GM19455 (cell line): ENCODE data around the gene ZFAND6.

Experiments
- ATAC-seq: cut with Tn5 transposase; IDR thresholded peaks from one replicate; pipeline ENCODE4 v1.9.1; 2021; ENCODE audit not compliant: unreplicated experiment

Gene ZFAND6

GRCh38 chr15:80186066-80186465, 126.6 kb downstream of the ZFAND6 start:
- no peak for ATAC-seq

DNA sequence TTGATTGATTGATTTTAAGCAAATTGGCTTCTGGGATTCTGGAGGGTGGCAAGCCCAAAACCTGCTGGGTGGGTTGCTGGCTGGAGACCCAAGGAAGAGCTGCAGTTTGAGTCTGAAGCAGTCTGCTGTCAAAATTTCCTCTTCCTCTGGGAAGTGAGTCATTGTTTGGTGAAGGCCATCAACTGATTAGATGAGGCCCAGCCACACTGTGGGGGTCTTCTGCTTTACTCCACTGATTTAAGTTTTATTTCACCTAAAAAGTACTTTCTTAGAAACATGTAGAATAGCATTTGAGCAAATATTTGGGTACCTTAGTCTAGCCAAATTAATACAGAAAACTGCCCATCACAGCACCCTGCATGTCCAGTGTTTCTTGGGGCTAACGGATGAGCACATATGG, 127.1 kb downstream of the ZFAND6 start:
- no peak for ATAC-seq
